ENCODE data around the gene CCL11. TPM values are rescaled to one million over a fixed set of nuclear protein-coding genes. Genes with fewer than 3 reads are reported as not detected.
A peak's percentile ranks its signal among the peaks of the same experiment; 100 is the strongest.

The CCL11 gene
- total RNA-seq, 1 experiment from 2014 or later, result not detected

GRCh38 chr17:34257299-34257985 lies 28.1 kb upstream of the CCL11 start:
- peak; percentile 74 for DNase-seq (ENCODE audit: low read depth)

- DNase-seq (ENCODE audit: low read depth), result peak; percentile 59
These were observed 27.6 kb upstream of the CCL11 start for GRCh38 chr17:34257986-34258326.

- DNase-seq (ENCODE audit: low read depth), result peak; percentile 73
These were observed 26.4 kb upstream of the CCL11 start for GRCh38 chr17:34259146-34259545.

GRCh38 chr17:34260861-34261260 lies 24.7 kb upstream of the CCL11 start:
- DNase-seq (ENCODE audit: low read depth), result no peak

GRCh38 chr17:34261568-34262337 lies 23.8 kb upstream of the CCL11 start:
- no peak for DNase-seq (ENCODE audit: low read depth)

DNA sequence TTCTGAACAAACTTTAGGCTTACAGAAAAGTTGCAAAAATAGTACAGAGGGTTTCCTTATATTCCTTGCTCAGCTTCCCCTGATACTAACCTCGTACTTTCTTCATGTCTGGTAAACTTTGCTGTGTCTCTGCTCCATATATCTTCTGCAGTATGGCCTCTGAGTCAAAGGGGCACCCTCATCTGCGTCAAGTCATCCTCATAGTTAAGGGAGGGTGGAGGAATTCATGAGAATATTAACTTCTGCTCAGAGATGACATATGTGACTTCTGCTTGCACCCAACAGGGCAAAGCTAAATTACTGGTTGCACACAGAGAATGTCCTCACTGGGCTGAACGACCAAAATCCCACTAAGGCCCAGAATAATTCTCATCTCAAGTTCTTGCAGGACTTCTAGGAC lies 19.8 kb upstream of the CCL11 start:
- DNase-seq (ENCODE audit: low read depth), result no peak

DNA sequence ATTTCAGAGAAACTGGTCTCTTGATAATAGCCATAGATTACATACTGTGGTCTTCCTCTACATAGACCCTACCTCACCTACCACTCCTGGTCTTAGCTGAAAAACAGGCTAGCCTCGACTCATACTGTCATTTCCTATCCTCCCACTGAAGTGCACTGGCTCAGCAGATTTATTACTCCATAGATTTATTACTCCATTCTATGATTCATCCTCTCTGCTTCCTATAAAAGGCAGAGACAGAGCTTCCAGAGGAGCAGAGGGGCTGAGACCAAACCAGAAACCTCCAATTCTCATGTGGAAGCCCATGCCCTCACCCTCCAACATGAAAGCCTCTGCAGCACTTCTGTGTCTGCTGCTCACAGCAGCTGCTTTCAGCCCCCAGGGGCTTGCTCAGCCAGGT lies 15.6 kb upstream of the CCL11 start, which contains the start of gene CCL7:
Gene CCL7 (plus strand): TSS at position 253 of the 400 bp plus-strand sequence. CDS start 70 bp downstream, at position 323.
- peak; percentile 32 for DNase-seq (ENCODE audit: low read depth)

- peak; percentile 82 for DNase-seq (ENCODE audit: low read depth)
These were observed 9.7 kb upstream of the CCL11 start for GRCh38 chr17:34275881-34276280.

DNA sequence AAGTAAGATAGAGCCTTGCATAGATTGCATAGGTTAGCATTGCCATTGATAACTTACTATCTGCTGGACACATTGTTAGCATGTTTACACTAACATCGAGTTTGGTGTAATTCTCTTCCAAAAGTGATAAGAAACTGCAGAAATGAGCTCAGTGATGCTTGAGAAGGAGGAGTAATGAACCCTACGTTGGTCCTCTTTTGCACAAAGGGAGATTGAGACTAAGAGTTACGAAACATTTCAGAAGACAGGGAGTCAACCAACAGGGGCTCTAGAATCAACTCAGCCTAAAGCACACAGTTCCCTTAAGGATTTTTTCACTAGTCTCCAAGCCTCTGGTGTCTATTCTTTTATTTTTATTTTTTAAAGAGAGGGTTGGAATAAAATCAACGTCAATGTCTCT lies 8.7 kb upstream of the CCL11 start:
- no peak for DNase-seq (ENCODE audit: low read depth)

DNA sequence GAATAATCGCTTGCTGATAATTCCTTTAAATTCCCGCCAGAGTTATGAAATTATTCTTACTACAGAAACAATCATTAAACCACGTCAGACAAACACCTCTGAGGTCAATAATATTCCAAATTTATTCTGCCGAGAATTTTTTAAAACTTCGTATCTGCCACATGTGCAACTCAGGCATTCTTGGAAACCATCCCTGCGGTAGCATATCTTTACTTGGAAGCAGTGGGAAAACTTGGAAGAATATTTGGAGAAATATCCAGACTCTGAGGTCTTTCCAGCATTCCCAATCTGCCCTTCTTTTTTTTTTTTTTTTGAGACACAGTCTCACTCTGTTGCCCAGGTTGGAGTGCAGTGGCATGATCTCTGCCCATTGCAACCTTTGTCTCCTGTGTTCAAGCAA lies 2.0 kb upstream of the CCL11 start:
- DNase-seq (ENCODE audit: low read depth), result no peak

- no peak for DNase-seq (ENCODE audit: low read depth)
These were observed 2.3 kb downstream of the CCL11 start for GRCh38 chr17:34287875-34288274.

- DNase-seq (ENCODE audit: low read depth), result no peak
These were observed 5.0 kb downstream of the CCL11 start for GRCh38 chr17:34290586-34290985.

DNA sequence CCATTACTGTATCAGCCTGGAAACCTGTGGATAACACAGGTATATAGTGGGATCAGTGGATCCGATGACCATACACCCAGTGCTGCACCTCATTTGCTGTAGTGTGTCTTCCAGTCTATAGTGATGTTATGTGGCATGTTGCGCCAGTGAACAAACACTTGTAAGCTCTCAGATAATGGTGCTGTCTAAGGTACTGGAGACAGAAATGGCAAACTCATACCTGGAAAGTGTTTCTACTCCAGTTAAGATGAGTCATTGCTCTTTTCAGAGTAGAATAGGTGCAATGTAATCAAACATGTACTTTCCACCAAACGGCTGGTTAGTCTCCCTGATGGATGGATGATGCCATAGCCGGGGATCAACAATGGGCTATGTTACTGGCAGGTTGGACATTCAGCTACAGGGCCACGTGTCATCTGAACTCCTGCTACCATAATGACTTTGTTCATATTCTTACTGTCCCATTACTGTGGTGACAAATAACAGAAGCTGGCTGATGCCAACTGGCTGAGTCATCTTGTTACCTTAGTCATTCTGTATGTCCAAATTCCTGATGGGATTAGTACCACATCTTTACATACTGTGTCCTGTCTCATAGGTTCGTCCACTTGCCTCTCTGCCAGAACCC lies 6.3 kb downstream of the CCL11 start:
- DNase-seq (ENCODE audit: low read depth), result peak; percentile 64

DNA sequence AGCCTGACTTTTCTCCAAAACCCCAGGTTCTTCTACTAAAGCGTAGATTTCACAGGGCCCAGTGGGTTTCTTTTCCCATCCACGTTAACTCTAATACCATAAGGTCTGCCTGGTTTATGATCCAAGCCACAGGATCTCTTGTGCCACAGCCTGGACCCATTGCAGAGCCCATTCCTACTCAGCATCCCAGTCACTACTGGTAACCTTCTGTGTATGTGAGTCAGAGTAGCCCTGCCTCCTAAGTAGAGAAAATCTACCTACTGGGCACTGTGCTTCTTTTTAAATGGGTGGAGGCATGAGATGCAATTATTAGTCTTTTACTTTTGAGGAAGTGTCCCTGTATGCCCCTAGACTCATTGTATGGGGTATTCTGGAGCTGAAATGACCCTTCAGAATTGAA lies 13.5 kb downstream of the CCL11 start:
- no peak for DNase-seq (ENCODE audit: low read depth)

DNA sequence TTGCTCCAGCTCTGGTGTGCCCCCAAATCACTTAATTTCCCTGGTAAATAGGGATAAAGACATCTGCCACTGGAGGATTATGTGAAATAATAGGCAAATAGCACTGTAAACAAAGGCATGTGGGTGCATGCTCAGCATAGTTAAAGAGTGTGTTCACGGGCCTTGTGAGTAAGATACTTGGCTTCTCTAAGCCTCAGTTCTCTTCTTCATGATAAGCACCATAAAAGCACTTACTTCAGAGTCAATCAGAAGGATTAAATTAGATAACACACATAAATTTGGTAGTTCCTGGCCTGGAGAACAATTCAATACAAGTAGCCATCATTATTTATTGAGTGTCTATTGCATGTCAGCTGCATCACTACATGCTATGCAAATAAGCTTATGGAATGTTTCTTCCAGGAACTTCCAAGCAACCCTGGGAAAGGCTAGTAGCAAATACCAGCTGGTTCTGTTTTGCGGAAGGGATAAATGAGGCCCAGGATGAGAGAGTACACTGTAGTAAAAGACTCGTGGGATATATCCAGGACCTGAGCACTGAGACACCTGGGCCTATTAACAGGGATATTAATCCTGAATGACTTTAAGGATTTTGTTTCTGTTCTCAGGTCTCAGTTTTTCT lies 14.5 kb downstream of the CCL11 start:
- peak; percentile 16 for DNase-seq (ENCODE audit: low read depth)

GRCh38 chr17:34300652-34301370 lies 15.3 kb downstream of the CCL11 start:
- DNase-seq (ENCODE audit: low read depth), result peak; percentile 64

DNA sequence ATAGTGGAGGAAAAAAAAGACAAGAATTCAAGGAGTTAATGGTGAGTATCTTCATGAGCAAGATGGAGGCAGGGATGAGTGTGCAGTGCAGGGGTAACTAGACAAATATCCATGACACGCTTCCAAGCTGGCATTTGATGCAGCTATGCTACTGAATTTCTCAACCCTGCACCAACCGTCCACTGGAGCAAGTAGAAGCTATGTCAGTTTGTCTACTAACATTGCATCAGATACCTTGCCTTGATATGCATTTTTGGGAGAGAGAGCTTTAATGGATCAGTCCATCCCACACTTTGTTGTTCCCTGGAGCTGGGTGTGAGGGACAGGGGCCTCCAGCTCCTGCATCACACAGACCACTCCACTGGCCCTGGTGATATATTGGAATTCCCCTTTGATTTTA lies 16.4 kb downstream of the CCL11 start:
- no peak for DNase-seq (ENCODE audit: low read depth)

- no peak for DNase-seq (ENCODE audit: low read depth)
These were observed 17.1 kb downstream of the CCL11 start for GRCh38 chr17:34302636-34303035.

- DNase-seq (ENCODE audit: low read depth), result no peak
These were observed 18.1 kb downstream of the CCL11 start for GRCh38 chr17:34303606-34304005.

DNA sequence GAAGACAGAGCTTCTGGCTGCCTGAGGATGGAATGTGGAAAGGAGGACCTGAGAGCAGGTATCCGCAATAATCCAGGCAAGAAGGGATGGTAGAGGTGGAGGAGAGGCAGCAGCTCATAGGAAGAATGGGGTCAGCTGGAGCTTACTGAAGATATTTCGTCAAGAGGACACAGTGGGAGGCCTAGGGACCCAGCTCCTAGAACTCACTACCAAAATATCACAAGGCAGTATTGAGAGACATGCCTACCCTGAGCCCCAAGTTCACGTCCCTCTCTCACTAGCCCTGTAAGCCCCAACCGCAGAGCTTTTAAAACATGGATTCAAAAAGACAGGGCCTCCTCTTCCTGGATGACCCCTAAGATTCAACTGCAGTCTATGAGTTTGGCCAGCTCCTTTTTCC lies 19.5 kb downstream of the CCL11 start:
- no peak for DNase-seq (ENCODE audit: low read depth)

DNA sequence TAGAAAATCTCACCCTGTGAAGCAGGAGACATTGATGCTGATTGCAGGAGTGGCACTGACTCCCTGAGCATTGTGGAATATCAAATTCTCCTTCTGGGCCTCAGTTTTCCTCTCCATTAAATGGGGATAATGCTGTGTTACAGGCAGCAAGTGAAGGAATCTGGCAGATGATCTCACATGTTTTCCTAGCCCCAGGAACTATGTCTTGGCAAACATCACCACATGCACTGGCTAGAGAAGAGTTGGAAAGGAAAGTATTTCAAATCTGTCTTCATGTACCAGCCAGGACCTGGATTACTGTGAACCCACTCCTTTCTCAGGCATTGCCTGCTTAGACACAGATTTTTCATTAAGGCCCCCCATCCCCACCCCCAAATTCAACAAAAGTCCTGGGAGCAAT lies 20.1 kb downstream of the CCL11 start:
- peak; percentile 14 for DNase-seq (ENCODE audit: low read depth)

GRCh38 chr17:34306466-34306865 lies 20.9 kb downstream of the CCL11 start:
- peak; percentile 81 for DNase-seq (ENCODE audit: low read depth)

Measured in Daoy (cell line).